ENCODE data around the gene TBC1D2B. TPM values are rescaled to one million over a fixed set of nuclear protein-coding genes. Genes with fewer than 3 reads are reported as not detected.
"Not testable (repeated sequence)": the region's sequence is repeated elsewhere in the genome, so short reads cannot be mapped to it uniquely, and the experiment has no call there.

TBC1D2B gene
- total RNA-seq, 1 donor from 2014 or later = 63.6 TPM

GRCh38 chr15:77983708-77984445 is 93.6 kb downstream of the TBC1D2B start:
- Histone ChIP-seq H3K9me3 (no peaks in the 10 kb centered on the region), H3K27me3 (no peaks in the 10 kb centered on the region), H3K36me3 (no peaks in the 10 kb centered on the region), H3K4me3 (no peak overlapping the region), H3K27ac (no peak overlapping the region), H3K4me1 (peaks cover 16% of the 10 kb centered on the region)
- intact Hi-C loops (cut with DNase I) = no loop called here
- DNase-seq (ENCODE audit: extremely low spot score in 2 of 2) = no peak
- TF ChIP-seq POLR2AphosphoS5 (IDR thresholded peaks at IDR 0.05; ENCODE audit: insufficient read depth in 1 of 2, low read depth in 1 of 2) (no peak), POLR2A (IDR thresholded peaks at IDR 0.05) (no peak), CTCF (IDR thresholded peaks at IDR 0.05) (no peak)

GRCh38 chr15:77983091-77983707 is 94.3 kb downstream of the TBC1D2B start:
- peaks cover 12% of the 10 kb centered on the region for H3K4me1 ChIP-seq
- no peaks in the 10 kb centered on the region for H3K27me3 ChIP-seq
- no peak for DNase-seq (ENCODE audit: extremely low spot score in 2 of 2)
- no peaks in the 10 kb centered on the region for H3K36me3 ChIP-seq
- no peak overlapping the region for H3K4me3 ChIP-seq
- TF ChIP-seq POLR2A (IDR thresholded peaks at IDR 0.05) (no peak), CTCF (IDR thresholded peaks at IDR 0.05) (no peak), POLR2AphosphoS5 (IDR thresholded peaks at IDR 0.05; ENCODE audit: insufficient read depth in 1 of 2, low read depth in 1 of 2) (no peak)
- intact Hi-C loops (cut with DNase I) = no loop called here
- no peaks in the 10 kb centered on the region for H3K9me3 ChIP-seq
- no peak overlapping the region for H3K27ac ChIP-seq

- Histone ChIP-seq H3K4me3 (no peak overlapping the region), H3K27me3 (no peaks in the 10 kb centered on the region), H3K9me3 (no peaks in the 10 kb centered on the region), H3K27ac (no peak overlapping the region), H3K4me1 (peaks cover 8% of the 10 kb centered on the region), H3K36me3 (no peaks in the 10 kb centered on the region)
- intact Hi-C loops (cut with DNase I) = no loop called here
- TF ChIP-seq CTCF (IDR thresholded peaks at IDR 0.05) (no peak), POLR2AphosphoS5 (IDR thresholded peaks at IDR 0.05; ENCODE audit: insufficient read depth in 1 of 2, low read depth in 1 of 2) (no peak), POLR2A (IDR thresholded peaks at IDR 0.05) (no peak)
- no peak for DNase-seq (ENCODE audit: extremely low spot score in 2 of 2)
Observed at GRCh38 chr15:77982127-77982490, 95.4 kb downstream of the TBC1D2B start.

- peaks cover 5% of the 10 kb centered on the region for H3K4me1 ChIP-seq
- no peaks in the 10 kb centered on the region for H3K36me3 ChIP-seq
- no peak overlapping the region for H3K27ac ChIP-seq
- intact Hi-C loops (cut with DNase I) = no loop called here
- TF ChIP-seq POLR2AphosphoS5 (IDR thresholded peaks at IDR 0.05; ENCODE audit: insufficient read depth in 1 of 2, low read depth in 1 of 2) (no peak), CTCF (IDR thresholded peaks at IDR 0.05) (no peak), POLR2A (IDR thresholded peaks at IDR 0.05) (no peak)
- H3K27me3 ChIP-seq = no peaks in the 10 kb centered on the region
- H3K9me3 ChIP-seq = no peaks in the 10 kb centered on the region
- no peak overlapping the region for H3K4me3 ChIP-seq
- no peak for DNase-seq (ENCODE audit: extremely low spot score in 2 of 2)
Observed at GRCh38 chr15:77981281-77982126, 96.0 kb downstream of the TBC1D2B start.

- H3K27ac ChIP-seq; H3K4me3 ChIP-seq; H3K9me3 ChIP-seq; H3K4me1 ChIP-seq; H3K36me3 ChIP-seq; H3K27me3 ChIP-seq; DNase-seq (ENCODE audit: extremely low spot score in 2 of 2); intact Hi-C loops (cut with DNase I): not testable (repeated sequence)
Observed at GRCh38 chr15:77980674-77981073, 96.8 kb downstream of the TBC1D2B start.
